Mucosa of descending colon (tissue), 3 donors: ENCODE measurements around the gene ZNF239. TPM values are rescaled to one million over a fixed set of nuclear protein-coding genes. Genes with fewer than 3 reads are reported as not detected.
A peak's percentile ranks its signal among the peaks of the same experiment; 100 is the strongest.
"Not testable (repeated sequence)": the region's sequence is repeated elsewhere in the genome, so short reads cannot be mapped to it uniquely, and the experiment has no call there.

ENCODE experiments used
- ATAC-seq: fragments of 200-7000 bp; cut with Tn5 transposase; one replicate; pipeline ENCODE4 v1.9.1; 2020; ENCODE audit warnings: mild to moderate bottlenecking, moderate library complexity
- DNase-seq, 3 donors: peaks; one replicate each; pipeline ENCODE4 v3.0.0-alpha.2; 2020
- H3K36me3 ChIP-seq: fragments of 200-600 bp; one replicate; pipeline ENCODE4 v1.8.0; 2021; ENCODE audit warnings: low read depth, mild to moderate bottlenecking
- H3K4me1 ChIP-seq: fragments of 200-600 bp; one replicate; pipeline ENCODE4 v1.8.0; 2021; ENCODE audit warnings: low read depth, mild to moderate bottlenecking
- H3K4me3 ChIP-seq: fragments of 200-600 bp; one replicate; pipeline ENCODE4 v1.8.0; 2021; ENCODE audit warnings: mild to moderate bottlenecking
- H3K9me3 ChIP-seq: fragments of 200-600 bp; one replicate; pipeline ENCODE4 v1.8.0; 2021; ENCODE audit warnings: mild to moderate bottlenecking
- CTCF ChIP-seq: fragments of 200-600 bp; IDR thresholded peaks from one replicate; pipeline ENCODE4 v1.8.0; 2022; ENCODE audit warnings: antibody characterized with exemption, mild to moderate bottlenecking
- intact Hi-C, 2 donors: fragments of 100-400 bp; cut with DNase I in 1 of 2; cut with micrococcal nuclease in 1 of 2; formaldehyde crosslinking; loops; one replicate each; pipeline versions ENCODE4 v1.11.0 to v1.11.1; 2022; cut with DNase I, micrococcal nuclease
- total RNA-seq, 3 donors: library from RNA; stranded (reverse); fragmentation: NEBNext Ultra II Directional in 2 of 3; extraction: Animal tissue kit (Norgen Biotek cat#: 25700) in 2 of 3; gene quantifications; one replicate each; pipeline versions ENCODE4 v1.2.1 to v1.2.4, GENCODE V29; 2021 to 2023
- donor health status: DM: no; HTN: no; CAD: no; lungs with moderate emphysema.
- donor health status: DM: no; HTN: no; CAD: no.
- donor health status: DM: no; HTN: yes; CAD: no.

Gene ZNF239
- total RNA-seq, 3 donors from 2014 or later, result 1.5 to 3.7 (median 1.9) TPM

- no peak overlapping the region for H3K4me3 ChIP-seq
- intact Hi-C loops, result no loop called here
- H3K36me3 ChIP-seq, result no peaks in the 10 kb centered on the region
- DNase-seq, result no peak
- TF ChIP-seq CTCF, result no peak
- no peaks in the 10 kb centered on the region for H3K4me1 ChIP-seq
- no peaks in the 10 kb centered on the region for H3K9me3 ChIP-seq
- no peak for ATAC-seq
Observed at GRCh38 chr10:43598446-43598845, 24.0 kb upstream of the ZNF239 start.

DNA sequence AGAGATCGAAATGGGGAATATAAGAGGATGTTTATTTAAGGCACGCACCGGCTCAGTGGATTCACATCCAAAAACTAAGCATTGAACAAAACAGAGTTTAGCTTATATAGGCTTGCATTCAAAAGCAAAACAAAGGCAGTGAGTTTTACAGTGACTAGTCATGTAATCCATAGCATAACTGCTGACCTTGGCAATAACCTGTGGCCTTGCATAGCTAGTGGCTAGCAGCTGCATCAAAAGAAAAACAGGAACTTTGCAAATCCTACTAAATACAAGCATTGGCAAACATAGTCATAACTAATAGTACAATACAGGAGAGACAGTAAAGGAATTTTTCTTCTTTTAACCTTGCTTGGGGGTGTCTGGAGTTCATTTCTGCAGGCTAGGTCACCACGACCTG, 22.1 kb upstream of the ZNF239 start:
- no peaks in the 10 kb centered on the region for H3K36me3 ChIP-seq
- H3K4me1 ChIP-seq, result no peaks in the 10 kb centered on the region
- no peak overlapping the region for H3K4me3 ChIP-seq
- ATAC-seq (no peak), DNase-seq (no peak)
- TF ChIP-seq CTCF, result no peak
- intact Hi-C loops, result no loop called here
- H3K9me3 ChIP-seq, result peaks cover under 1% of the 10 kb centered on the region

GRCh38 chr10:43595739-43596298, 21.4 kb upstream of the ZNF239 start:
- H3K4me3 ChIP-seq, result no peak overlapping the region
- intact Hi-C loops, result no loop called here
- DNase-seq (no peak), ATAC-seq (peak; percentile 36)
- no peak for TF ChIP-seq CTCF
- peaks cover 4% of the 10 kb centered on the region for H3K9me3 ChIP-seq
- no peaks in the 10 kb centered on the region for H3K4me1 ChIP-seq
- no peaks in the 10 kb centered on the region for H3K36me3 ChIP-seq

GRCh38 chr10:43594944-43595589, 20.7 kb upstream of the ZNF239 start:
- intact Hi-C loops, result no loop called here
- no peak for TF ChIP-seq CTCF
- DNase-seq (peak in 1 of 3 donors; percentile 30), ATAC-seq (peak; percentile 79)
- no peaks in the 10 kb centered on the region for H3K4me1 ChIP-seq
- no peaks in the 10 kb centered on the region for H3K36me3 ChIP-seq
- H3K4me3 ChIP-seq, result no peak overlapping the region
- H3K9me3 ChIP-seq, result peaks cover 4% of the 10 kb centered on the region

- TF ChIP-seq CTCF, result no peak
- intact Hi-C loops, result no loop called here
- no peaks in the 10 kb centered on the region for H3K36me3 ChIP-seq
- no peaks in the 10 kb centered on the region for H3K4me1 ChIP-seq
- DNase-seq (no peak), ATAC-seq (no peak)
- peaks cover 4% of the 10 kb centered on the region for H3K9me3 ChIP-seq
- H3K4me3 ChIP-seq, result no peak overlapping the region
Observed at GRCh38 chr10:43591303-43591904, 17.0 kb upstream of the ZNF239 start.

DNA sequence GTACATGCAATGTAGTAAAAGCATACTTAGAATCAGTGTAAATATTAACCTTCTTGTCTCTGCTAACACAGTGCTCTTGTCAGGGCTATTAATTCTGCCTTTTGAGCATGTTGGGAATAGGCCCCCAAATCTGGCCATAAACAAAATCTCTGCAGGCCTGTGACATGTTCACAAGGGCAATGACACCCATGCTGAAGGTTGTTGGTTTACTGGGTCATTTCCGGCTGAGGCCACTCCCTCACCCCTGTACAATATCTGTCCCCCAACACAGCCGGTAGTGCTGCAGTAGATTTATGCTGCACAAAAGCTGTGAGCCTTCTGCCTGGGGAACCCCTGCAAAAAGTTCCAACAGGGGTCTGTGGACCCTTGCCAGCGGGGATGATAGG, 12.3 kb upstream of the ZNF239 start:
- H3K36me3 ChIP-seq, intact Hi-C loops, H3K4me3 ChIP-seq, H3K9me3 ChIP-seq, H3K4me1 ChIP-seq, DNase-seq: not testable (repeated sequence)
- peak; percentile 40 for ATAC-seq
